NT2/D1 (cell line): ENCODE results near the gene PGP.

Source experiments
- SUZ12 ChIP-seq: IDR thresholded peaks from 2 replicates; pipeline ENCODE4 v1.6.1; 2011; ENCODE audit not compliant: insufficient read length, insufficient read depth; ENCODE audit errors: extremely low read depth
- YY1 ChIP-seq: IDR thresholded peaks from 2 replicates; pipeline ENCODE4 v1.6.1; 2011; ENCODE audit not compliant: insufficient read length, insufficient read depth
- ZNF274 ChIP-seq: IDR thresholded peaks from 2 replicates; pipeline ENCODE4 v1.6.1; 2011; ENCODE audit warnings: mild to moderate bottlenecking, low read depth, low read length

DNA sequence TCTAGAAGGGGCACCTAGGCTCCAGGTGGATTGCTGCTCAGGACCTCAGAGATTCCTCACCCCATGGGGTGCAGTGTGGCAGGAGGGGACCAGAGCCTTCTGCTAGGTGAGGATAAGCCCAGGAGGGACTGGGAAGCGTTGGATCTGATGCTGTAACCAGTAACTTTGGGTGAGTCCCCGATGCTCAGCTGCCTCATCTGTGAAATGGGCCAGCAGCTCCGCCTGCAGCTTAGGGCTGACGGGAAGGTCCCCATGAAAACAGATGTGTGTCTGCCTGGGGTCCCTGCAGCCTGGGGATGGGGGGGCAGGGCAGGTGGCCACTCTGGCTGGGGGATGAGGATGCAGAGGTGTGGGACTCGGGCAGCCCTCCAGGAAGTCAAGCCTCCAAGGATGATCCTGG lies 15.5 kb downstream of the PGP start:
- TF ChIP-seq YY1 (no peak), ZNF274 (no peak), SUZ12 (no peak)
